NCI-H1417 (cell line): ENCODE measurements around the gene IAH1.
A peak's percentile ranks its signal among the peaks of the same experiment; 100 is the strongest.

ENCODE experiments used
- DNase-seq, 3 experiments: peaks; one replicate each; lab custom pipeline; 2025; lab: John Stamatoyannopoulos, UW

IAH1 gene

GRCh38 chr2:9474361-9475057, at the start of gene IAH1:
TSS of gene IAH1 (plus strand) at chr2:9474551. CDS start at chr2:9474567, 16 bp downstream.
- DNase-seq = peak; percentile 79 to 94 (median 87)

DNA sequence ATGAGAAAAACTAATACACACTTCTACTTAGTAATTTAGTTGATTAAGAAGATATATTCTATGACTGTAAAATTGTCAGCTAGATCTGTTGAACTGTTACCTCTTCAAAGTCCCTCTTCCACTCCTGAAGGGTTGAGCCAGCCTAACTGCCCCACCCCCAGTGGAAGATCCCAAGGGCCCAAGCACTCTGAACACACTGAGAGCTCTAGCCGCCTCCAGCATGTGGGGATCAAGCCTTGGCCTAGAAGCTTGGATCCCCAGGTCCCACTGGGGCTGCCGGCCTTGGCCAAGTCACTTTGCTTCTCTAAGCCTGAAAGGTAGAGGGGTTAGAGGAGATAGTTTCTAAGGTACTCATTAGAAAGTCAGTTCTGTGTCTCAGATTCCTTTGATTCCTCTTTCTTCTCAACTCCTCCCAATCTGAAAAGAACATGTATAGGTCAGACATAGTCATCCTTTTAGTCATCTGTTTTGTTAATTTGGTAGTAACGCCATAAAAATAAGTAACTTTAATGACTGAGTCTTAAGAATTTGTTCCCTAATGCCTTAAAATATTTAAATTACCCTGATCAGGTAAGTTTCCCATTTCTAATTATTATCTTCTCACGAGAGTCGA, 45.3 kb upstream of the IAH1 start:
- no peak for DNase-seq

- DNase-seq = no peak
Measured at GRCh38 chr2:9430316-9431293, 43.7 kb upstream of the IAH1 start.

GRCh38 chr2:9434489-9434888, 39.9 kb upstream of the IAH1 start:
- DNase-seq = no peak

GRCh38 chr2:9439536-9439935, 34.8 kb upstream of the IAH1 start:
- DNase-seq = no peak

DNA sequence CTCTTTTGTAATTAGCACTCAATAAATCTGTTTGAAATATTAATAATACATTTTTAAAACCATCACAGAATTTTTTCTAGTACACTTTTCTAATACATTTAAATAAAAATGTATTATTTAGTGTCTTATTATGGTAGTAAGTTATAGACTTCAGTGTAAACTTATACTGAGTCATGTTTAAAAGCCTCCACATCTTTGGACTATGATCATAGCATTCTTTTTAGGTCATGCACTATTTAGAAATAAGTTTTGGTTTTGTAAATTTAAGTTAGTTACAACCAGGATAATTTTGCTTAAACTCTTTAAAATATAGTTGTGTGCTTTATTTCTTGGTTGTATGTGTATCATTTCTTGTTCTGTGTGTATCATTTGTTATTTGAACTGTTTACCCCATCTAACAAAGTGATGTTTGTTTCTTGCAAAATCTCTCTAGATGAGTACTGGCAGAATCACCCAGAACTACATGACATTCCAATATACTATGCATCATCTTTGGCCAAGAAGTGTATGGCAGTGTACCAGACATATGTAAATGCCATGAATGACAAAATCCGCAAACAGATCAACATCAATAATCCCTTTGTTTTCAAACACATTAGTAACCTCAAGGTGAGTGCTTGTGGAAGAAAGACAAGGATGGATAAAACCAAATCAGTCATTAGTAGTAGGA, 34.2 kb upstream of the IAH1 start:
- DNase-seq = no peak

GRCh38 chr2:9441556-9441955, 32.8 kb upstream of the IAH1 start:
- no peak for DNase-seq

- DNase-seq = no peak
Measured at GRCh38 chr2:9443526-9443925, 30.8 kb upstream of the IAH1 start.

GRCh38 chr2:9445089-9445488, 29.3 kb upstream of the IAH1 start:
- no peak for DNase-seq

DNA sequence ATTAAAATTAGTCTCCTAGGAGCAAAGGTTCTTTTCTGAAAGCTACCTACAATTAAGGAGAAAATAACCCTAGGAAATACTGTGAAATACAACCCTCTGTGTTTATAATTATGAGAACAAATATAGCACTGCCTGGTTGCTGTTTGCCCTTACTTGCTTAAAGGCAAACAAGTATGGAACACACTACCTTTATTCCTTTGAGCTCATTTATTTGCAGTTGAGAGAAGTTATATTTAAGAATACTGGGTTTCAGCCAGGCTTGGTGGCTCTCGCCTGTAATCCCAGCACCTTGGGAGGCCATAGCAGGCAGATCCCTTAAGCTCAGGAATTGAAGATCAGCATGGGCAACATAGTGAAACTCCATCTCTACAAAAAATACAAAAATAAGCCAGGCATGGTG, 23.1 kb upstream of the IAH1 start:
- DNase-seq = peak in 1 of 3 experiments; percentile 30

DNA sequence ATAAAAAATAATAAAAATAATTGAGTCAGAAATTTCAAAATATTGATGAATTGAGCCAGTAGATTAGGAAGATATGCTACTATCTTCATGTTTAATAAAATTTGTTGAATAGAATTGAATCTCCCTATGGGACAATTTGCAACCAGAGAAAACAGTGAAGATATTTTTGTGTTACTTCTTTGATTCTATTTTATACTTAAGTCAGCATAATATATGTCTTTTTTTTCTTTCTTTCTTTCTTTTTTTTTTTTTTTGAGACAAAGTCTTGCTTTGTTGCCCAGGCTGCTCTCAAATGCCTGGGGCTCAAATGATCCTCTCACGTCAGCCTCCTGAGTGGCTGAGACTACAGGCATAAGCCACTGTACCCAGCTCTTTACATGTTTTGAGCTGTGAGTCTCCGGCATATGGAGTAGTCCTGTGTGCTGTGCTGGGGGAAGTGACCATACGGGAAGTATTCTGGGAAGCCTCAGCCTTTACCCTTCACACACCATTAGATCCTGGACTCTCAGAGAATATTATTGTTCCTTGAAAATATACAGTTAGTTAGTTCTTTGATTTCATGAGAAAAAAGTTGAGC, 13.8 kb upstream of the IAH1 start:
- no peak for DNase-seq

DNA sequence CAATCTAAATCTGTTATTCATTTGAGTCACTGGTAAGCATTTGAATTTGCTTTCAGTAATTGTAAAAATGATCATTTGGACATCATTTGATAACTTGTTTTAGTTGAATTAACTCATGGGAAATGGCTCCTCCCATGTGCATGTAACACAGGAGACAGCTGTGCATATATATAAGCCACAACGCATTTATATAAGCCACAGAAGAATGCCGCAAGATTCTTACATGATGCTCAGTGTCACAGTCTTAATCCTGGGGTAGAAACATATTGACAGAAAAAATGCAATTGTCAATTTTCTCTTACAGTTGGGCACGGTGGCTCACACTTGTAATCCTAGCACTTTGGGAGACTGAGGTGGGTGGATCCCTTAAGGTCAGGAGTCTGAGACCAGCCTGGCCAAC, 13.3 kb upstream of the IAH1 start:
- DNase-seq = no peak

DNA sequence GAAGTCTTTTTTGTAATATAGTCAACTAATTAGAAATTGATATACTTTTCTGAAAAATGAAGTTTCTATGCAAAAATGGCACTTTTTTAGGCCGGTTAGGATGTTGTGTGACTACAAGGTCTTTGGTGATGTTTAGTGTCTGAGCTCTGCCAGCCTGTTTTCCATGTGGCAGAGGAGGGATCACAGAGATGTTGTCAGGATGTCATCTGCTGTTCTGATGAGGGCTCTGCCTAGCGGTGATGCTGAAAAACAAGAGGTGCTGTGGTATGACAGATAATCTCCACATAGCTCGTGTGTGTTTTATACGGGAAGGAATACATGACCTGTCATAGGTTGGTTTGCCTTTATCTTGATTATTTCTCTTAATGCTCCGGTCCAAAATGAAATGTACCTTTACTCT, 12.0 kb upstream of the IAH1 start:
- peak in 1 of 3 experiments; percentile 38 for DNase-seq

GRCh38 chr2:9462886-9463697, 11.3 kb upstream of the IAH1 start:
- DNase-seq = peak; percentile 18 to 81 (median 64)

DNA sequence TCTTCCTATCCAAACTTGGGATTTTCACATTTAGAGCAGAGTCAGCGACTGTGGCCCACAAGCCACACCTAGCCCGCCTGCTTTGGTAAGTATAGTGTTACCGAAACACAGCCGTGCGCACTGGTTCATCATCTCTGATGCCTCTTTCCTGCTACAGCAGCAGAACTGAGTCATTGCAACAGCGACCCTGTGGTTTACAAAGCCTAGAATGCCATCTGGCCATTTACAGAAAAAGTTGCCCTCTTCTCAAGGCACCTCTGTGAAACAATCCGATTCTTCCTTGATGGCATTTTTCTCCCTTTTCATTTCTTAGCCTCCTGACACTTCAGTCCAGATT, 10.7 kb upstream of the IAH1 start:
- DNase-seq = peak in 1 of 3 experiments; percentile 50

DNA sequence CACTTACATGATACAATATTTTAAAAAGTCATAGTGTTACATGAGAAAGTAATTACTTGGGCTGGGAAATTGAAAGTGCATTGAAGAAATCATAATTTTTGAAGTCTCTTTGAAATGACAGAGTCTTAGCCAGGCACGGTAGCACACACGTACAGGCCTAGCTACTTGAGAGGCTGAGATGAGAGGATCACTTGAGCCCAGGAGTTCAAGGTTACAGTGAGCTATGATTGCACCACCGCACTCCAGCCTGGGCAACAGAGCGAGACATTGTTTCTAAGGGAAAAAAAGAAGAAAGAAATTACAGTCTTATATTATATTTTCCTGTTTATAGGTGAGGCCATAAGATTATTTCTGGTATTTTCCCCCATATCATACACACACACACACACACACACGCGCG, 9.2 kb upstream of the IAH1 start:
- DNase-seq = no peak

- DNase-seq = no peak
Measured at GRCh38 chr2:9466147-9466683, 8.1 kb upstream of the IAH1 start.

GRCh38 chr2:9467687-9468086, 6.7 kb upstream of the IAH1 start:
- peak in 1 of 3 experiments; percentile 33 for DNase-seq

DNA sequence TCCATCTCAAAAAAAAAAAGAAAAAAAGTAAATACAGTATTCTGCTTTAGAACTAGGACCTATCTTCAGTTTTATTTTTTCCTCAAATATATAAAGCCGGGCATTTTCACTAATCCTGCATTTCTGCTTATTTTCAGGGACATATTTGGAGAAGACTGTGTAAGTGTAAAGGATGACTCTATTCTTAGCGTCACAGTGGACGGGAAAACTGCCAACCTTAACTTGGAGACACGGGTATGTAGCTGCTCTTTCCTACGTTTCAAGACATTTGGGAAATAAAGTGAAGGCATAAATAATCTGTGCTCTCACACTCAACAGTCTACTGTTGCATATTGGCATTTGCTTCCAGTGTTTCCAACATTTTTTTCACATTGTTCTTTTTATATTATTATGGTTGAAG, 3.1 kb upstream of the IAH1 start:
- DNase-seq = no peak

DNA sequence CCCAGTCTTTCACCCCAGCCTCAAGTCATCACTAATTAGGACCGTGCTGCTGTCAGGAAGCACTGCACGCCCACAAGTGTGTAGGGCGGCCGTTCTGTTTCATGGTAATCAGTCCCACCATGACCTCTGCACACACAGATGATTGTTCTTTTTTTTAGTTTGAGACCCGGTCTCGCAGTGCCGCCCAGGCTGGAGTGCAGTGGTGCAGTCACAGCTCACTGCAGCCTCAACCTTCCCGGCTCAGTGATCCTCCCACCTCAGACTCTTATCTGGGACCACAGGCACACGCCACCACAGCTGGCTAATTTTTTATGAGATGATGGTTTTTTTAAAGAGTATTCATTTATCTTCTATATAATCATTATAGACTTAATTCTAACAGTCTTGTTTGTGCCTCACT, 1.8 kb upstream of the IAH1 start:
- DNase-seq = no peak
